Hepatocyte (in vitro differentiated cells): ENCODE measurements around the gene SRBD1. TPM values are rescaled to one million over a fixed set of nuclear protein-coding genes. Genes with fewer than 3 reads are reported as not detected.

Experiments
- DNase-seq: peaks from one replicate; pipeline ENCODE4 v3.0.0-alpha.2; 2016; ENCODE audit warnings: low spot score
- H2AFZ ChIP-seq: fragments of 200-600 bp; sonication (generic); 2 replicates; pipeline ENCODE4 v1.6.0; 2016; ENCODE audit warnings: antibody characterized with exemption, mild to moderate bottlenecking
- H3K27ac ChIP-seq: fragments of 200-600 bp; sonication (generic); 2 replicates; pipeline ENCODE4 v1.5.1; 2016; ENCODE audit warnings: mild to moderate bottlenecking
- H3K27me3 ChIP-seq: fragments of 200-600 bp; sonication (generic); 2 replicates; pipeline ENCODE4 v1.6.1; 2016
- H3K36me3 ChIP-seq: fragments of 200-600 bp; sonication (generic); replicated peaks from 2 replicates; pipeline ENCODE4 v1.5.1; 2016; ENCODE audit warnings: low read depth; ENCODE audit not compliant: insufficient read depth
- H3K4me1 ChIP-seq: fragments of 200-600 bp; sonication (generic); 2 replicates; pipeline ENCODE4 v1.5.1; 2016; ENCODE audit warnings: mild to moderate bottlenecking, moderate library complexity; ENCODE audit not compliant: insufficient read depth
- H3K4me2 ChIP-seq: fragments of 200-600 bp; sonication (generic); 2 replicates; pipeline ENCODE4 v1.6.0; 2016
- H3K4me3 ChIP-seq: fragments of 200-600 bp; sonication (generic); 2 replicates; pipeline ENCODE4 v1.5.1; 2016; ENCODE audit warnings: mild to moderate bottlenecking
- H3K79me2 ChIP-seq: fragments of 200-600 bp; sonication (generic); 2 replicates; pipeline ENCODE4 v1.6.0; 2017; ENCODE audit warnings: mild to moderate bottlenecking
- H3K9me2 ChIP-seq: fragments of 200-600 bp; sonication (generic); replicated peaks from 2 replicates; pipeline ENCODE4 v1.6.0; 2017; ENCODE audit warnings: mild to moderate bottlenecking; ENCODE audit not compliant: insufficient read depth
- H3K9me3 ChIP-seq: fragments of 200-600 bp; sonication (generic); 2 replicates; pipeline ENCODE4 v1.5.1; 2016; ENCODE audit warnings: low read depth, mild to moderate bottlenecking
- H4K20me1 ChIP-seq: fragments of 200-600 bp; sonication (generic); 2 replicates; pipeline ENCODE4 v1.6.0; 2016; ENCODE audit warnings: mild to moderate bottlenecking; ENCODE audit not compliant: insufficient read depth, poor library complexity, severe bottlenecking
- CTCF ChIP-seq: fragments of 200-600 bp; sonication (generic); IDR thresholded peaks from 2 replicates; pipeline ENCODE4 v1.5.1; 2016; ENCODE audit warnings: antibody characterized with exemption, mild to moderate bottlenecking; ENCODE audit not compliant: poor library complexity
- EZH2 ChIP-seq: fragments of 200-600 bp; sonication (generic); IDR thresholded peaks from 2 replicates; pipeline ENCODE4 v1.6.1; 2016; ENCODE audit warnings: antibody characterized with exemption, mild to moderate bottlenecking, borderline replicate concordance
- EZH2phosphoT487 ChIP-seq: fragments of 200-600 bp; sonication (generic); IDR thresholded peaks from one replicate; pipeline ENCODE4 v1.6.1; 2018; ENCODE audit warnings: antibody characterized with exemption, mild to moderate bottlenecking, low read depth, moderate library complexity; ENCODE audit not compliant: unreplicated experiment, severe bottlenecking
- WGBS: methylation state at CpG from one replicate; pipeline ENCODE4 v1.1.6; 2016; ENCODE audit warnings: low lambda C conversion rate; ENCODE audit errors: missing lambda C conversion rate; 5-methylcytosine and 5-hydroxymethylcytosine counted together
- polyA plus RNA-seq: library from polyadenylated mRNA; unstranded; fragments of >200 nt; fragmentation: Nextera tagmentation; extraction: Ambion mirVana; gene quantifications from 2 replicates; pipeline ENCODE4 v1.2.1, GENCODE V29; 2016
- total RNA-seq: library from RNA; depleted of rRNA; stranded (reverse); fragments of >200 nt; gene quantifications from 2 replicates; pipeline ENCODE4 v1.2.3, GENCODE V29; 2014

SRBD1 gene
- total and polyA plus RNA-seq, 2 experiments from 2014 or later = 6.7 to 16.6 TPM

- Histone ChIP-seq H3K9me3 (no peaks in the 10 kb centered on the region), H2AFZ (no peak overlapping the region), H3K79me2 (no peaks in the 10 kb centered on the region), H3K27me3 (no peaks in the 10 kb centered on the region), H3K9me2 (no peaks in the 10 kb centered on the region), H3K4me3 (no peak overlapping the region), H3K36me3 (no peaks in the 10 kb centered on the region), H4K20me1 (no peaks in the 10 kb centered on the region), H3K27ac (no peak overlapping the region), H3K4me2 (no peak overlapping the region), H3K4me1 (no peaks in the 10 kb centered on the region)
- 92% methylated on average over 3 of the region's 3 CpGs for WGBS
- DNase-seq = no peak
- no peak for TF ChIP-seq CTCF
- TF ChIP-seq EZH2 = no peak
- no peak for TF ChIP-seq EZH2phosphoT487
Measured at GRCh38 chr2:45399040-45399784, 211.9 kb downstream of the SRBD1 start.

GRCh38 chr2:45397292-45397691 is 213.8 kb downstream of the SRBD1 start:
- H3K4me1 ChIP-seq = no peaks in the 10 kb centered on the region
- H3K79me2 ChIP-seq = no peaks in the 10 kb centered on the region
- H3K27me3 ChIP-seq = no peaks in the 10 kb centered on the region
- DNase-seq = no peak
- WGBS = 71% methylated on average over 1 of the region's 1 CpG
- H3K27ac ChIP-seq = no peak overlapping the region
- no peaks in the 10 kb centered on the region for H3K36me3 ChIP-seq
- H3K9me3 ChIP-seq = no peaks in the 10 kb centered on the region
- H4K20me1 ChIP-seq = no peaks in the 10 kb centered on the region
- H2AFZ ChIP-seq = no peak overlapping the region
- no peak for TF ChIP-seq EZH2phosphoT487
- no peak for TF ChIP-seq EZH2
- TF ChIP-seq CTCF = no peak
- H3K9me2 ChIP-seq = no peaks in the 10 kb centered on the region
- no peak overlapping the region for H3K4me3 ChIP-seq
- no peak overlapping the region for H3K4me2 ChIP-seq

- Histone ChIP-seq H3K36me3 (no peaks in the 10 kb centered on the region), H3K27ac (no peak overlapping the region), H3K4me3 (no peak overlapping the region), H3K9me2 (no peaks in the 10 kb centered on the region), H4K20me1 (no peaks in the 10 kb centered on the region), H3K27me3 (no peaks in the 10 kb centered on the region), H2AFZ (no peak overlapping the region), H3K4me2 (no peak overlapping the region), H3K4me1 (no peaks in the 10 kb centered on the region), H3K79me2 (no peaks in the 10 kb centered on the region), H3K9me3 (no peaks in the 10 kb centered on the region)
- 74% methylated on average over 1 of the region's 1 CpG for WGBS
- TF ChIP-seq CTCF (no peak), EZH2 (no peak), EZH2phosphoT487 (no peak)
- no peak for DNase-seq
Measured at GRCh38 chr2:45396671-45397070, 214.4 kb downstream of the SRBD1 start.
